Progenitor cell of endocrine pancreas (in vitro differentiated cells): ENCODE results near the gene PPP1R37. TPM values are rescaled to one million over a fixed set of nuclear protein-coding genes. Genes with fewer than 3 reads are reported as not detected.

Source experiments
- DNase-seq: peaks from one replicate; pipeline ENCODE4 v3.0.0; 2021; ENCODE audit warnings: low spot score; ENCODE audit not compliant: unreplicated experiment
- H3K27ac Mint-ChIP-seq: 2 replicates; pipeline ENCODE4 v1.8.0; 2021; ENCODE audit warnings: mild to moderate bottlenecking, moderate library complexity, mixed read lengths
- H3K27me3 Mint-ChIP-seq: 2 replicates; pipeline ENCODE4 v1.8.0; 2021; ENCODE audit warnings: mixed read lengths
- H3K36me3 Mint-ChIP-seq: 2 replicates; pipeline ENCODE4 v1.8.0; 2022; ENCODE audit warnings: mixed read lengths; ENCODE audit not compliant: insufficient read depth
- H3K4me1 Mint-ChIP-seq: 2 replicates; pipeline ENCODE4 v1.8.0; 2021; ENCODE audit warnings: low read depth, mixed read lengths
- H3K4me3 Mint-ChIP-seq: 2 replicates; pipeline ENCODE4 v1.8.0; 2021; ENCODE audit warnings: low read depth, mild to moderate bottlenecking, moderate library complexity, mixed read lengths
- H3K9me3 Mint-ChIP-seq: 2 replicates; pipeline ENCODE4 v1.8.0; 2021; ENCODE audit warnings: low read depth, mixed read lengths
- total RNA-seq: library from RNA; stranded (reverse); gene quantifications from 2 replicates; pipeline ENCODE4 v1.2.1, GENCODE V29; 2021
- TF ChIP-seq, protein P1 (sequence below): fragments of 200-600 bp; sonication (generic); IDR thresholded peaks from one replicate; pipeline ENCODE4 v1.5.0; 2021; ENCODE audit warnings: antibody characterized with exemption, mild to moderate bottlenecking; ENCODE audit not compliant: unreplicated experiment

Gene PPP1R37
- total RNA-seq, 1 donor from 2014 or later = 45.8 TPM

- no peaks in the 10 kb centered on the region for H3K9me3 Mint-ChIP-seq
- no peak for DNase-seq
- peaks cover 1% of the 10 kb centered on the region for H3K36me3 Mint-ChIP-seq
- H3K27ac Mint-ChIP-seq = peak overlapping the region; percentile 95
- H3K4me1 Mint-ChIP-seq = peaks cover 14% of the 10 kb centered on the region
- TF ChIP-seq, protein P1, sequence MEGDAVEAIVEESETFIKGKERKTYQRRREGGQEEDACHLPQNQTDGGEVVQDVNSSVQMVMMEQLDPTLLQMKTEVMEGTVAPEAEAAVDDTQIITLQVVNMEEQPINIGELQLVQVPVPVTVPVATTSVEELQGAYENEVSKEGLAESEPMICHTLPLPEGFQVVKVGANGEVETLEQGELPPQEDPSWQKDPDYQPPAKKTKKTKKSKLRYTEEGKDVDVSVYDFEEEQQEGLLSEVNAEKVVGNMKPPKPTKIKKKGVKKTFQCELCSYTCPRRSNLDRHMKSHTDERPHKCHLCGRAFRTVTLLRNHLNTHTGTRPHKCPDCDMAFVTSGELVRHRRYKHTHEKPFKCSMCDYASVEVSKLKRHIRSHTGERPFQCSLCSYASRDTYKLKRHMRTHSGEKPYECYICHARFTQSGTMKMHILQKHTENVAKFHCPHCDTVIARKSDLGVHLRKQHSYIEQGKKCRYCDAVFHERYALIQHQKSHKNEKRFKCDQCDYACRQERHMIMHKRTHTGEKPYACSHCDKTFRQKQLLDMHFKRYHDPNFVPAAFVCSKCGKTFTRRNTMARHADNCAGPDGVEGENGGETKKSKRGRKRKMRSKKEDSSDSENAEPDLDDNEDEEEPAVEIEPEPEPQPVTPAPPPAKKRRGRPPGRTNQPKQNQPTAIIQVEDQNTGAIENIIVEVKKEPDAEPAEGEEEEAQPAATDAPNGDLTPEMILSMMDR = no peak
- no peaks in the 10 kb centered on the region for H3K27me3 Mint-ChIP-seq
- H3K4me3 Mint-ChIP-seq = peak overlapping the region; percentile 90
Measured at GRCh38 chr19:45179072-45179891, 86.3 kb downstream of the PPP1R37 start.

- TF ChIP-seq, protein P1 = no peak
- peak overlapping the region; percentile 72 for H3K4me3 Mint-ChIP-seq
- H3K36me3 Mint-ChIP-seq = peaks cover 1% of the 10 kb centered on the region
- H3K27ac Mint-ChIP-seq = no peak overlapping the region
- no peak for DNase-seq
- H3K4me1 Mint-ChIP-seq = peaks cover 14% of the 10 kb centered on the region
- no peaks in the 10 kb centered on the region for H3K27me3 Mint-ChIP-seq
- H3K9me3 Mint-ChIP-seq = no peaks in the 10 kb centered on the region
Measured at GRCh38 chr19:45179892-45180370, 87.0 kb downstream of the PPP1R37 start.

DNA sequence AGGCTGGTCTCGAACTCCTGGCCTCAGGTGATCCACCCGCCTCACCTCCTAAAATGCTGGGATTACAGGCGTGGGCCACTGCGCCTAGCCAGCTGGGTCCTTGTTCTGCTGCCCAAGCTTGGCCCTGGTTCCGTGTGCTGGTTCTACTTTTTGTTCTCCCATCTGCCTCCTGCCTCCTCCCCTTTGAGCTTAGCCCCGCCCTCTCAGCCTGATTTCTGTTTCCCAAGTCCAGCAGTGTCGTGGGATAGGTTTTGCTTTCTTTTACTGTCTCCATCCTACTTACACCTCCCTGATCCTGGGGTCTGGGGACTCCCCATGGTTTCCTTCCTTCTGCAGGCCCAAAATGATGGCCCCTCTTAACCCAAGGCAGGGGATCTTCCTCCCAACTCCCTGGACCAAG is 88.0 kb downstream of the PPP1R37 start:
- no peak for DNase-seq
- Mint-ChIP-seq H3K27ac (no peak overlapping the region), H3K9me3 (no peaks in the 10 kb centered on the region)

GRCh38 chr19:45182758-45183157 is 89.8 kb downstream of the PPP1R37 start:
- Mint-ChIP-seq H3K27me3 (no peaks in the 10 kb centered on the region), H3K4me3 (no peak overlapping the region), H3K36me3 (peaks cover 1% of the 10 kb centered on the region), H3K27ac (no peak overlapping the region), H3K9me3 (no peaks in the 10 kb centered on the region), H3K4me1 (peaks cover 10% of the 10 kb centered on the region)
- TF ChIP-seq, protein P1 = no peak
- no peak for DNase-seq

More for the DNA sequence above, 88.0 kb downstream of the PPP1R37 start:
- Mint-ChIP-seq H3K36me3 (peaks cover 1% of the 10 kb centered on the region), H3K27me3 (no peaks in the 10 kb centered on the region), H3K4me3 (peak overlapping the region; percentile 72), H3K4me1 (peaks cover 12% of the 10 kb centered on the region)
- TF ChIP-seq, protein P1 = no peak

- Mint-ChIP-seq H3K9me3 (no peaks in the 10 kb centered on the region), H3K27ac (no peak overlapping the region), H3K4me3 (no peak overlapping the region), H3K27me3 (no peaks in the 10 kb centered on the region), H3K36me3 (peaks cover 1% of the 10 kb centered on the region), H3K4me1 (peaks cover 8% of the 10 kb centered on the region)
- DNase-seq = no peak
- TF ChIP-seq, protein P1 = no peak
Measured at GRCh38 chr19:45184115-45184514, 91.1 kb downstream of the PPP1R37 start.
